Measurements from ENCODE around the gene C2CD4D.

C2CD4D gene

DNA sequence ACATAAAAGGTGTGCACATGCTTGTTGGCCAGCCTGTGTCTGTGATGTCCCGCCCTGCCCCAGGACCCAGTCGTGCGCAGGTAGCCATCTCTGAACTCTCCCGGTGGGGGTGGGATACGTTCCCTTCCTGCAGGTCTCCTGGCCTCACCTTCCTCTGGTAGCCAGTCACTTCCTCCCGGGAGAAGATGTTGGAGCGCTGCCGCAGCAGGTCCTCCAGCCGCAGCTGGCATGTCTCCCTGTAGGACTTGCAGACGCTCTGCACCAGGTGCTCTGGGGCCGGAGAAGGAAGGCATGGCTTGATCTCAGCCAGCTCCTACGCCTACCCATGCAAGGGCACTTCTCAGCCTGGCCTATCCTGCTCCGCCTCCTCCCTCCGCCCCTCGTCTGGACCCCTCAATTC lies 25.2 kb downstream of the C2CD4D start:
- no peak for DNase-seq (ENCODE audit: low spot score)

DNA sequence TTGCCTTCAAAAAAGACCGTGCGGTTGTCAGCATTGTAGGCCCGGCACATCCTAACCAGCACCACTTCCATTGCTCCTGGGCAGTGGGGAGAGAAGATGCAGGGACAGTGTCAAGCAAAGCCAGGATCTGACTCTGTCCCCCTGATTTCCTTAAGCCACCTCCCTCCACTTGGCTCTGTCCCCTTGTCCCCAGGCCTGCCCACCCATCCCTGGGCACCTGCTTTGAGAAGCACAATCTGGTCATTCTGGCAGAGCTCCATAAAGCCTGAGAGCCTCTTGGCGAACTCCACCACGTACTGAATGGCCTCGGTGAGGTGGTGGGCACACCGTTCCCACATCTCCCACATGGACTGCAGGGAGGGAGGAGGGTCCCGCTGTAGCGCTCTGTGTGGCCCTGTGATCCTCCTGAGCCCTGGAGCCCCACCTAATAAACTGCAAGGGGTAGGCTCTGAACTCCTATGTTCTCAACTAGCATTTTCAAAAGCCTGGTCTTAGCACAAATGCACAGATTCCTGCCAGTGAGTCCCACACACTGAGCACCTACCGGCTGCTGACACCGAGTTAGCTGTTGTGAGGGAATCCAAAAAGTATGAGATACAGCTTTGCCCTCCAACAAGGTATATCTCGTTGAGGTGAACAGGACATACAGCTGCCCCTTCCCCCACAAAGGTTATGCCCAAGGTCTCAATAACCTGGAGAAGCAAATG lies 26.2 kb downstream of the C2CD4D start:
- no peak for DNase-seq (ENCODE audit: low spot score)

- no peak for DNase-seq (ENCODE audit: low spot score)
Observed at GRCh38 chr1:151811181-151811580, 28.4 kb downstream of the C2CD4D start.

- no peak for DNase-seq (ENCODE audit: low spot score)
Observed at GRCh38 chr1:151809985-151810556, 29.5 kb downstream of the C2CD4D start.

- peak; percentile 77 for DNase-seq (ENCODE audit: low spot score)
Observed at GRCh38 chr1:151809290-151809984, 30.2 kb downstream of the C2CD4D start.

DNA sequence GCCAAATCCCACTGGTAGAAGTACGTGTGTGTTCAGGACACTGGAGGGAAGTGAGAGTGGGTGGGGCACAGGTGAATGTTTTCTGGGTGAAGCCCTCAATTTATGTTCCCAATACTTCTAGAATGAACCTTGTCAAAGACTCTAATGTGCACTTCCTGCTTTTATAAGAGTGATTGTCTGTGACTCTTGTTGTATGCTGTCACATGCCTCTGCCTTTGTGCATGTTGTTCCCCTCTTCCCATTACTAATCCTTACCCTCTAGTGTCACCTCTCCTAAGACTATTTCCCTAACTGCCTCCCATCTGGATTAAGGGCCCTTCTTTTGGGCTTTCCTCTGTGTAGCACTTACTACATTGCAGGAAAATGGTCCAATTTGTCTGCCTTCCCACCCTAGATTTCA lies 31.9 kb downstream of the C2CD4D start:
- peak; percentile 29 for DNase-seq (ENCODE audit: low spot score)

DNA sequence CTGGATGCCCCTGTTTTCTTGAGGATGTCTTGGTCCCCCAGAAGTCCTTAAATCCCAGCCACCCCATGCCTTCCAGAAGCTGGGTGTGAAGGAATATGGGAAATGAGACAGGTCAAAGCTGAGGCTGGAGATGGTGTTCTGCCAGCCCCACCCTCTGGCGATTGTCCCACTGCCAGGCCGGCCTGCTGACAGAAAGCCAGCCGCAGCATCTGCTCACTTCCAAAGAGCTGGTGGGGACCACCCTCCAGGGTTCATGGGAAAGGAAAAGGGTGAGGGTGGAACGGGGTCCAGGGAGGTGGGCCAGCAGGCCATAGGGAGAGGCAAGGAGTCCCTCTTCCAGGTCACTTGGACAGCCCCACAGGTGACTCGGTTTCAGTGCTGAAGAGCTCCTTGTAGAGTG lies 32.5 kb downstream of the C2CD4D start:
- no peak for DNase-seq (ENCODE audit: low spot score)

GRCh38 chr1:151806170-151806569 lies 33.5 kb downstream of the C2CD4D start:
- no peak for DNase-seq (ENCODE audit: low spot score)

DNA sequence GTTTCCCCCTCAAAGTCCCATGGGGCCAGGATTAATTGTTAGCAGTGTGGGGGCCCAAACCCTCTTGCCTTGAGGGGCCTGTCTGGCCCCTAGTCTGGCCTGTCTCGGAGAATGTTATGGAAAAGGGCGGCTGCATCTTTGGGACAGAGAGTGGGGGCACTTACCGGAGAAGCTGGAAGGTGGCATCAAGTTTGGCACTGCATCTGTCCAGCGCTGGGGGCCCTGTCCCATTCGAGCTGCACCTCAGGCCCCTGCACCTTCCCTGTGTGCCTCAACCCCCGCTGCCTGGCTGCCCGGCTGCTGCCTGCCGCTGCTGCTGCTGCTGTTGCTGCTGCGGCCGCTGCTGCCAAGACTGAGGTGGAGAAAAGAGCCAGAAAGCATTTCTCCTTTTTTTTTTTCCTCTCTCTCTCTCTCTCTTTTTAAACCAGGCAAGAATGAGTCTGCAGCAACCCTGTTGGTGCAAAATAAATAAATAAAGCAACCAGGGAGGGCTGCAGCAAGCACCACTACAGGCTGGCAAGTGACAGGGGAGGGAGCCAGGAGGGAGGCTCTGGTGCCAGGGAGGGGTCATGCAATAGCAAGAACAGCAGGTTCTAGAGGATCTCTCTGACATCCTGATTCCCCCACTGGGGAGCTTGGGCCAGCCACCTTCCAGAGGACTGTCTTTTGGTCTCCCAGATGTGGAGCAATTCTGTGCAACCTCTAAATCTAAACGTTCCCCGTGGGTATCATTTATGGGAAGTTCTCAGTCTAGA lies 34.4 kb downstream of the C2CD4D start, which contains the start of gene LINGO4:
Gene LINGO4 (minus strand): TSS at position 354 of the 755 bp plus-strand sequence. CDS start 2,715 bp downstream, outside the sequence.
- DNase-seq (ENCODE audit: low spot score): no peak

- DNase-seq (ENCODE audit: low spot score): no peak
Observed at GRCh38 chr1:151803915-151804314, 35.7 kb downstream of the C2CD4D start.

- no peak for DNase-seq (ENCODE audit: low spot score)
Observed at GRCh38 chr1:151803164-151803563, 36.5 kb downstream of the C2CD4D start.

DNA sequence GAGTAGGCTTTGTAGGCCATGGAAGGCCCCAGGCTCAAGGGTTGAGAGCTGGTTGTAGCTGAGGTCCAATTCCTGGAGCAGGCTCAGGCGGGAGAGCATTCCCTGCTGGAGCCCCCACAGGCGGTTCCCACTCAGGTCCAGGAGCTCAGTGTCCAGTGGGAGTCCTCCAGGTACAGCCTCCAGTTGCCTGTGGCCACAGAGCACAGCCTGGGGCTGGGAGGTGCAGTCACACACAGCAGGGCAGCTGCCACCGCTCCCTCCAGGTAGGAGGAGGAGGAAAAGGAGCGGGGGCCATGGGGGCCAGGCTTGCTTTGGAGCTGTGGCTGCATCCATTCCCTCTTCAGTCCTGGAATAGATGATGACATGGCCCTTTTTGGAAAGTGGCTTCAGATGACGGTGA lies 37.2 kb downstream of the C2CD4D start:
- DNase-seq (ENCODE audit: low spot score): no peak

DNA sequence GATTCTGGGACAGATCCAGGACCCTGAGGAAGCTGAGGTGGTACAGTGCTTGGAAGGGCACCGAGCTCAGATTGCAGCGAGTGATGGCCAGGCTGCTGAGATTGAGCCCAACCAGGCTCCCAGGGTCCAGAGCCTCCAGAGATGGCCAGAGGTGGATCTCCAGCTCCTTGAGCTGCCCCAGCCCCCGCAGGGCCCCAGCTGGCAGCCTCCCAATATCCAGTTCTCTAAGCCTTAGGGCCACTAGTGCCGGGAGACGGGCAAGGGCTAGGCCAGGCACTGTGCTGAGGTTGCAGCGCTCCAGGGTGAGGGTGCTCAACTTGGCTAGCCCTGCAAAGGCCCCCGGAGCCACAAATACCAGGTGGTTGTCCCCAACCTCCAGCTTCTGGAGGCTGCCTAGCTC lies 37.8 kb downstream of the C2CD4D start:
- no peak for DNase-seq (ENCODE audit: low spot score)

DNA sequence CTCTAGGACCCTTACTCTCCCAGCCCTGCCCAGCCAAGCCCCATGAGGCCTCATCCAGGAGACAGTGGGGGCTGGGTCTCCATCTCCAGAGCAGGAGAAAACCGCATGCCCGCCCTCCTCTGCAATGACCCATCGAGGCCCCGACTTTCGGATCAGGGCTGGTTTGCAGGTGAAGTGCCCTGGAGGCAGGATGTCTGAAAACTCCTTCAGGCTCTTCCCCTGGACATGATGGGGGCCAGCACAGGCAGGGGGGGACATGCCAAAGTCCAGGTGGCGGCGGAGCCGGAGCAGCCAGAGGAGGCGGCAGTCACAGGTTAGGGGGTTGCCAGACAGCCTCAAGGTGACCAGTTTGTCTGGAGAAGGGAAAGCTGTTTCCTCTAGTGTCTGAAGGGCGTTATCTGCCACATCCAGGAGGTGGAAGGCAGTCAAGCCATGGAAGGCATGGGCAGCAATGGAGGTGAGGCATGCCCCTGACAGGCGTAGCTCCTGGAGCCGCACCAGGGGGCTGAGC lies 38.3 kb downstream of the C2CD4D start:
- DNase-seq (ENCODE audit: low spot score): no peak

DNA sequence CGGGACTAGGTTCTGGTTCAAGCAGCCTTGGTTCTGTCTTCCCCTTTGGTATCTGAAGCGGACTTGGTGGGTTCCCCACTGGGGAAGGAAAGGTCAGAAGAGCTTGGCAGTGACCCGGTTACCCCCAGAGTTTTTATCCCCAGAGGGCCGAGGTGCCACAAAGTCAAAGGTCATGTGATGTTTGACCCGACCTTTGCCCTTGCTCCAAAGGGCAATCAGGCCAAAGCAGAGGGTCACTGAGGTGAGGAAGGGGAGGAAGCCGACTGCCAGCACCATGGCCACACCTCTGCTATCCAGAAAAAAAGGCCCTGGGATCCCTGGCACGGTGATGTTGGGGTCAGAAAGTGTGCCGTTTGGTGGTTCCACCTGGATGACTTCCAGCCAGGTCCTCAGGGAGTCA lies 38.8 kb downstream of the C2CD4D start:
- DNase-seq (ENCODE audit: low spot score): no peak

DNA sequence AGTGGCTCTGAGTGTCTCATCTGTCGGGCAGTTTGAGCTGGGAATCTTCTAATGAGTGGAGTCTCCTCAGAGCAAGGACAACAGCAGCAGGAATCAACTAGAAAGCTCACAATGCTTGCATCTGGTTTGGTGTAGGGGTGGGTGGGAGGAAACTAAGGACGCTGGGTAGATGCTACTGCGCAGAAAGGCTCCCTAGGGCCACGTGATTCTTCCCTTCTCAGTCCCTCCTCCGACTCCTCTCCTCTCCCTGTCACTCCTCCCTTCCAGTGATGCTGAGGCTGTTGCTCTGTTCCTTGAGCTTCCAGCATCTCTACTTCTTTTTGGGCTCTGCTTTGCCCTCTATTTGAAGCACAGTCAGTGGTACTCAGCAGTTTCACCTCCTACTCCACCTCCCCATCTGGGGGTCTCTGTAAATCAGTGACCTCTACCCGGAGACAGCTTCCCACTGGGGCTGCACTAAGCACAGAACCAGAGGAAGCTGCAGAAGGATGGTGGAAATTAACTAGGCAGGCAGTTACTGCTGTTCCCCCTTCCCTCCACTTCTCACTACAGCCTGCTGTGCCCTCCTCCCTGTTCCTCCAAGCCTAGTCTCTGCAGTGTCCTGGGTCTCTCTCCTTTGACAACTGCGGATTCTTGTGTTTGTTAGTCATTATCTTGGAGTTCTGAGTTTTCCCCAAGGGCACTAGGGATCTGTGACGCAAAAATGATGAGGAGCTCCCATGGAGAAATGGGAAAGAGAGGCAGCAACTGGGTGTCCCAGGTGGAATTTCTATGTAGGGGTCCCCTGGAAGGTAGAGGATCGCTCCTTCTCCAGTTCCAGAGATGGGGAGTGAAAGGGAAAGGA lies 40.2 kb downstream of the C2CD4D start:
- DNase-seq (ENCODE audit: low spot score): no peak

DNA sequence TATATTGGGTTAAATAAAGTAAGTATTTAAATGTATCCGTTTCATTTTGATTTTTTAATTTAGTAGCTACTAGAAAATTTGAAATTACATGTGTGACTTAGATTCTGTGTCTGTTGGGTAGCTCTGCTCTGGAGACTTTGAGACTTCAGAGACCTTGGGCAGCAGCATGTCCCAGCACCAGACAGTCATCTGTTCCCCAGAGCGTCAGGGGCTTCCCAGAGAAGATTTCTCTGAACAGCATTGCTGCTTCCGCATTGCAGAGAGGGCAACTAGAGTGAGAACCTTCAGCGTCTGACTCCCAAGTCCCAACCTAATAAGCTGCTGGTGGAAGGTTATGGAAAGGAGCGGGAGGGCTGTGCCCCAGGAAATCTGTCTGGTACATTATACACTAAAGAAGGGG lies 41.0 kb downstream of the C2CD4D start:
- DNase-seq (ENCODE audit: low spot score): no peak

DNA sequence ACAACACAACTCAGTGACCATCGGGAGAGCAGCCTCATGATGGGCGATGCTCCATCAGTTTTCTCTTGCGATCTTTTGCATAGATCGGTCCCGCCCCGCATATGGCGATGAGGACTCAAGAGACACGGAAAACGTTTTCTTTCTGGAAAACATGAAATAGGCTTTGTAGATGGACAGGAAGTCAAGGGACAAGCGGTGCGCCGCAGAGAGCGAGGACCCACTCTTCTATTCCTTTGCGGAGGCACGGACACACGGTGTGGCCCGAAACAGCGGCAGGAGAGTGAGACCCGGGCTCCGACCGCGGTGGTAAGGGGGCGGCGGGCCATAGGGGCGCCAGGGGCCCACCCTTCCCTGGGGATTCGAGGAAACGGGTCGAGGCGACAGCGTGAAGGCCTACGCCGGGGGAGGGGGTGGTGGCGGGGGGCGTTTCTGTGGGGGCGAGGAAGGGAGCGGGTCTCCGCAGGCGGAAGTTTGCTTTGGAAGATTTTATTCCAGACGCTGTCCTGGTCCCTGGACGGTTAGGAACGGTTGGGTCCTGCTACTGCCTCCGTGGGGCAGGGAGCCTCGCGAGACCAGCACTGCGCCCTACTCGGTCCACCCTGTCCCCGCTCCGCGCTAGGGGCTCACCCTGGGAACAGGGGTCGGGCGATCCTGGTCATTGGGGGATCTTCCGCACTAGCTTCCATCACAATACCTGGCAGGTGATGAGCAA lies 48.5 kb downstream of the C2CD4D start:
- DNase-seq (ENCODE audit: low spot score): no peak

GRCh38 chr1:151790071-151790939 lies 49.3 kb downstream of the C2CD4D start, which contains the start of gene TDRKH:
Gene TDRKH, minus strand, starts transcription at chr1:151790500. Its CDS starts 7,478 bp downstream, at chr1:151783022.
- peak; percentile 99 for DNase-seq (ENCODE audit: low spot score)
